Activated CD4-positive, CD25-positive, alpha-beta regulatory T cell treated with anti-CD3 and anti-CD28 coated beads, Interleukin-2, amount 50 U/mL, for 16 hours (primary cell): ENCODE data around the gene XXYLT1.
"Not testable (repeated sequence)": the region's sequence is repeated elsewhere in the genome, so short reads cannot be mapped to it uniquely, and the experiment has no call there.

Source experiments
- DNase-seq: peaks from one replicate; pipeline ENCODE4 v3.0.0-alpha.2; 2020; ENCODE audit warnings: low read depth, low spot score

Gene XXYLT1

GRCh38 chr3:195064300-195064931, 206.5 kb downstream of the XXYLT1 start:
- DNase-seq: no peak

GRCh38 chr3:195063581-195064193, 207.3 kb downstream of the XXYLT1 start:
- no peak for DNase-seq

- no peak for DNase-seq
These were observed 208.0 kb downstream of the XXYLT1 start for GRCh38 chr3:195062866-195063540.

- no peak for DNase-seq
These were observed 209.0 kb downstream of the XXYLT1 start for GRCh38 chr3:195061756-195062655.

- DNase-seq: no peak
These were observed 210.2 kb downstream of the XXYLT1 start for GRCh38 chr3:195060531-195061291.

GRCh38 chr3:195060217-195060481, 210.8 kb downstream of the XXYLT1 start:
- DNase-seq: no peak

GRCh38 chr3:195059471-195060216, 211.3 kb downstream of the XXYLT1 start:
- DNase-seq: no peak

GRCh38 chr3:195059006-195059350, 212.0 kb downstream of the XXYLT1 start:
- no peak for DNase-seq

- no peak for DNase-seq
These were observed 212.5 kb downstream of the XXYLT1 start for GRCh38 chr3:195058336-195059005.

GRCh38 chr3:195057716-195058115, 213.2 kb downstream of the XXYLT1 start:
- DNase-seq: no peak

- DNase-seq: no peak
These were observed 214.5 kb downstream of the XXYLT1 start for GRCh38 chr3:195056506-195056905.

GRCh38 chr3:195054311-195054710, 216.6 kb downstream of the XXYLT1 start:
- DNase-seq: no peak

GRCh38 chr3:195052939-195053338, 218.0 kb downstream of the XXYLT1 start:
- DNase-seq: no peak

- not testable (repeated sequence) for DNase-seq
These were observed 220.7 kb downstream of the XXYLT1 start for GRCh38 chr3:195050296-195050695.

- DNase-seq: no peak
These were observed 222.7 kb downstream of the XXYLT1 start for GRCh38 chr3:195048059-195048905.

GRCh38 chr3:195047536-195047935, 223.4 kb downstream of the XXYLT1 start:
- DNase-seq: no peak

- DNase-seq: no peak
These were observed 224.5 kb downstream of the XXYLT1 start for GRCh38 chr3:195046441-195046840.

- no peak for DNase-seq
These were observed 225.3 kb downstream of the XXYLT1 start for GRCh38 chr3:195045481-195046210.

GRCh38 chr3:195044411-195044810, 226.5 kb downstream of the XXYLT1 start:
- DNase-seq: no peak
